HG03108 (cell line): ENCODE results near the gene SETD7.

Source experiments
- ATAC-seq: cut with Tn5 transposase; IDR thresholded peaks from one replicate; pipeline ENCODE4 v1.9.1; 2021; ENCODE audit warnings: moderate library complexity; ENCODE audit not compliant: unreplicated experiment

The SETD7 gene

DNA sequence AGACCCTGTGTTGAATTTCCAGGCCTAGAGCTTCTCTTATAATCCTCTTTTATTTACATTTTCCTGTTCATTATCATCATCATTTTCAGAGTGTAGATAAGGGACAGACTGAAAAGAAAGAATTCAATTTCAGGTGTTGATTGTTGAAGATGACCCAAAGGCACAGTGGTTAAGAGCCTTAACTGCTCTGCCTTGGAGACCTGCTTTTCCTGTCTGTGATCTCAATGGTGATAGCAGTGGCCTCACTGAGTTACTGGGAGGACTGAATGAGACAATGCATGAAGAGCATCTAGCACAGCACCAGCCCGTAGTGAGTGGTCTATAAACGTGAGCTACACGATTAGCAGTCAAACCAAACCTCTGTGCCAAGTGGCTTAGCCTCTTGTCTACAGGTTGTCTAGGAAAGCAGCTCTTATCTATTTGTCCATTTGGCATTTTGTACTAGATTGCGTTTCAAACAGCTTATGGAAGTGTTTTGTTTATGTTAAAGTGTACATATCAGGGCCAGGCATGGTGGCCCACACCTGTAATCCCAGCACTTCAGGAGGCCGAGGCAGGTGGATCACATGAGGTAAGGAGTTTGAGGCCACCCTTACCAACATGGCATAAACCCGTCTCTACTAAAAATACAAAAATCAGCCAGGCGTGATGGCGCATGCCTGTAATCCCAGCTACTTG, 41.5 kb downstream of the SETD7 start:
- ATAC-seq = no peak

DNA sequence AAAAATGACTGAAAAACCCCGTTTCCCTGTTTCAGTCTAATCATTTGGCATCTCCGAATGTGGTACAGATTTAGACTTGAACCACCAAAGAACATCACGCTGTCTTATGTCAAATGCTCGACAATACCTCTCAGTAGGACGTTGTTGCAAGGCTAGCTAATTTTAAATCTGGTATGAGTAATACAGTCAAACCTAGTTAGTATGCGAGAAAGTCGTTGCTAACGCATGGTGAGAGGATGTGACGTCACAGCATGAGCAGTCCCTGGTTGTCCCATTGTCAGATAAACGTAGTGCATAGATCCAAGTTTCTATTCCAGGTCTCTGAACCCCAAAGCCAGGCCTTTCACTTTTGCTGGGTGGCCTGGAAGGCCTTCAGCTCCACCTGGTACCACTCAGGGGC, 44.7 kb downstream of the SETD7 start:
- ATAC-seq = no peak

DNA sequence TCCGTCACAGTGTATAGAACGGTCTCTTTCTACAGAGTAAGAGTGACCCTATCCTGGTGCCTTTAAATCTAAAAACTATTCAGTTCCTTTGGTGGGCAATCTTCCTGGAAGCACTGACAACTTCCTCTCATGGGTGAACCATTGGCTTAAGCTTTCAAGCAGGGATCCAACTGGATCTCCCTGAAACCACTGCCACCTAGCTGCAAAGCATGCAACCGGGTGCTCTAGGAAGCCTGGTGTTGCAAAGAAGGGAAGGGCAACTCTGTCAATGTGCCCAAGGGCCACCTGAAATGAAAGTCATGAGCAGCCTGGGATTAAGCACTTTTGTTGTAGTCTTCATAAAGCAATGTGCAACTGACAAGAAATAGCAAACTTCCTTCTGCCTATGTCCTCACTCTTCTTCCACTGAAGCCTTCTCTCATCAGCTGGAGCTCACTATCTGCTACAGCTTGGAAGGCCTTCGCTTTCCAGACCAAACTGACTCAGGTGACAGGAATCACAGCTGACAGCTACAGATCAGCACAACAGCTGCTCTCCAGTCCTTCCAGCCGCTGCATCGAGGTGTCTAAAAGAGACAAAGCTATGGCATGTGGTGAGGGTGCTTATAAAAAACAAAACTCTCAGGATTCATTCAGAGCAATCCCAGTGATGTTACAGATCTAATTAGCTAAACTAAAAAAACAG, 46.1 kb downstream of the SETD7 start:
- ATAC-seq = no peak

DNA sequence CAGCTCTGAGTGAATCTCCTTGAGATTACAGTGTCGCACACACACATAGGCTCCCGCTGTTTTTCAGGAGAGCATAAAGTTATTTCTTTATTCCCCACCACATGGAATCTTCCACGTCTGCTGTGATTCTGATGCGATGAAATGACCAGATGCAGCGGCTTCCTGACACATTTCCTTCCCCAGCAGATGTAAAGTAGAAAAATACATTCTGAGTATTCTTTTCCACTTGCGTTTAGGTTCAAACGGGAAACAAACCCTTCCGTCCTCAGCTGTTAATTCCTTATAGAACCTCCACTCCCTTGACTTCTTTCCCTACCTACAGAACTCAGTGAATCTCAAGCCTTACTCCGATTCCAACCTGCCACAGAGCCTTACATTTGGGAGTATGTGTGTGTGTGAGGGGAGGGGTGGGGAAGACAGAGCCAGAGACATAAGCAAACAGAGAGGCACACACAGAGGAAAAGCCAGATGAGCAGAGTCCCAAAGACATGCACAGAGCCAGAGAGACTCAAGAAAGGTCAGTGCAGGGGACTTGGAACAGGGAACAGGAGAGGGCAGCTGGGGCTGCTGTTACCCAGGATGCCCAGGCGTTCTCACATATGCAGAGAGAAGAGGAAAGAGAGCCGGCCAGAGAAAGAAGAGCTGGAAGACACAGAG, 47.3 kb downstream of the SETD7 start:
- ATAC-seq = no peak

- no peak for ATAC-seq
Observed at GRCh38 chr4:139506774-139507173, 49.2 kb downstream of the SETD7 start.

- ATAC-seq = no peak
Observed at GRCh38 chr4:139503622-139504166, 52.3 kb downstream of the SETD7 start.

DNA sequence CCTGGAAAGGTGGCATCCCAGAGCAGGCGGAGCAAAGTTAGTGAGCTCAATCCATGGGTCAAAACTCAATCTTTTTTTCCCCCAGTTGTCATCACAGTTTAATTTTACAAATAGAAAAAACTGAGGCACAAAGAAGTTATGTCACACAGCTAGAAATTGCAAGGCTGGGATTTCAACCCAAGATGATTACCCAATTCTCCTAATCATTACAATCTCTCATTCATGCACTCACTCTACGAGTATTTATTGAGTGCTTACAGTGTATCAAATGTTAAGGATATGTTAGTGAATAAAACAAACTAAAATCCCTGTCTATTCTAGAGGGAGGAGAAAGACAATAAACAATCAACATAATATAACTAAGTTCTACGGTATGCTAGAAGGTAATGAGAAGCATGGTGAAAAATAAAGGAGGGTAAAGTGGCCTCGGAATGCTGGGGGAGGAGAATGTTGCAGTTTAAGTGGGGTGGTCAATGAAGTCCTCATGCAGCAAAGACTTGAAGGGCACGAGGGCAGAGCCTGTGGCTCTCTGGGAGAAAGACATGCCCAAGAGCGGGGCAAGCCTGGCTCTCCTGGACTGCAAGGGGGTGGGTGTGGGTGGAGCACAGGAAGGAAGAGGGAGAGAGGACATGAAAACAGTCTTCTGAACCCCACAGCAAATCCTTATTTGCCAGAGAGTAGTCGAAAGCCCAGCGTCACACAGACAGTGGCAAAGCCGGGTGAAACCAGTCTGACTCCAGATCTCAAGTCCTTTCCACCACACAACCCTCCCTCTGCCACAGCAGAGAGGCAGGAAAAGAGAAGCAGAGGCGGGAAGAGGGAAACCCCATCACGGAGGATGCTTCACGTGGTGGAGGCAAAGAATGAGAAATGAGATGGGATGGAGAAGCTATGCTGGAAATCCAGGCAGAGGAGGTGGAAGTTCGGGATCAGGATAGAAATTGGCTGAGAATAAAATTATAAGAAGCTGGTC, 53.8 kb downstream of the SETD7 start:
- ATAC-seq = no peak

- ATAC-seq = no peak
Observed at GRCh38 chr4:139501527-139501926, 54.5 kb downstream of the SETD7 start.

DNA sequence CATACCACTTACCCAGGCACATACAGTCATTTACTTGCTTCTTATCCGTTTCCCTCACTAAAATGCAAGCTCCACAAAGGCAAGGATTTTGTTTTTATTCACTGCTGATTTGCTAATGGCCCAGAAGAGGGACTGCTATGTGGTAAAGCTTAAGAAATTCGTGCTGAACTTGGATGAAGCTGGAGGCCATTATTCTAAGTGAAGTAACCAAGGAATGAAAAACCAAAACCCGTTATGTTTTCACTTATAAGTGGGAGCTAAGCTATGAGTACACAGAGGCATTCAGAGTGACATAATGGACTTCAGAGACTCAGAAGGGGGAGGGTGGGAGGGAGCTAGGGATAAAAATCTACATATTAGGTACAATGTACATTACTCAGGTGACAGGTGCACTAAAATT, 54.9 kb downstream of the SETD7 start:
- no peak for ATAC-seq

GRCh38 chr4:139499186-139499585, 56.8 kb downstream of the SETD7 start:
- no peak for ATAC-seq

GRCh38 chr4:139493176-139493575, 62.8 kb downstream of the SETD7 start:
- ATAC-seq = no peak

- no peak for ATAC-seq
Observed at GRCh38 chr4:139492429-139492828, 63.6 kb downstream of the SETD7 start.

DNA sequence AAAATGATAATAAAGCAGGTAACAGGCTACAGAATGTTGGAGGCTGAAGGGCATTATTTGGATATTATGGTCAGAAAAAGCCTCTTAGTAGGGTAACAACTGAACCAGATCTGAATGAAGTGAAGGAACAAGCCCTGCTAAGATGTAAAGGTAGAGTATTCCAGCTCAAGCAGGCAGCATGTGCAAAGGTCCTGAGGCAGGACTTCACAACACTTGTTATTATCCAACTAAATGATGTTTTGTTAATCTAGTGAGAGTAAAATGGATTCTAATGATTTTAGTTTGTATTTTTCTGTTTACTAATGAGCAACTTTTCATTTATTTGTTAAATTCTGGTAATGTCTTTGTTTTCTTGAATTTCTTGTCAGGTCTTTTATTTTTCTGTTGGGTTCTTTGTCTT, 66.4 kb downstream of the SETD7 start:
- ATAC-seq = no peak

DNA sequence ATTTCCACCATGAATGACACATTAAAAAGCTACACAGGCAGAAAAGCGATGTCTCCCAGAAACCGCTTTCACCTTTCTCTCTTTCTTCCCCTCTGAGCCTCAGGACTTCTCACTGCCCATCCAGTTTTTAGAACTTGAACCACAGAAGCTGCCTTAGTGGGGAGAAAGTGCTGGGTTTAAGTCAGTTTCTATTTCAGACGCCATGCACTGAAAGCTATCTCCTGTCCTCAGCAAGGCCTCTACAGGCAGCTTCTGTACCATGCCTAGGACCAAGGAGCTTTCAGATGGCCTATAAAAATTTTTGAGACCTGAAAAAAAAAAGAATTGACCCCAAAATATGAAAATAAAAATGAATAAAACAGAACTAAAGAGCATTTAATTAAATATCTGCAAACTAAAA, 67.6 kb downstream of the SETD7 start:
- no peak for ATAC-seq

GRCh38 chr4:139484783-139485311, 71.2 kb downstream of the SETD7 start:
- ATAC-seq = no peak

DNA sequence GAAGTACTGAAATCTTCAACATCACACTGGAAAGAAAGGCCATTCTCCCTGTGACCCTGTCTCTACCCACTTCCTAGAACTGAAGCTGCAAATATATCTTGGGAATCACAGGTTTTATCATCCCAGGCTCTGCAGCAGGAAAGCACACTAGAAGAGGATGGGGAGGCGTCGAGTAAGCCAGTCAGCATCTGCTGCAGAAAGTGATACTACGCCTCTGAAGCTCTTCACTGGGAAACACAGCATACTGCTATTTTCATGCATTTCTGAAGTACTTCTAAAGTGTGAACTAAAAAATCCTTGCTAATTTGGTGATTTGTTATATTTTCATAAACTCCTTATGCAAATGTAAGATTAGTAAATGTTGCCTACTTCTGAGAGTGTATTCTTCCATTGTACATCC, 73.0 kb downstream of the SETD7 start:
- no peak for ATAC-seq

DNA sequence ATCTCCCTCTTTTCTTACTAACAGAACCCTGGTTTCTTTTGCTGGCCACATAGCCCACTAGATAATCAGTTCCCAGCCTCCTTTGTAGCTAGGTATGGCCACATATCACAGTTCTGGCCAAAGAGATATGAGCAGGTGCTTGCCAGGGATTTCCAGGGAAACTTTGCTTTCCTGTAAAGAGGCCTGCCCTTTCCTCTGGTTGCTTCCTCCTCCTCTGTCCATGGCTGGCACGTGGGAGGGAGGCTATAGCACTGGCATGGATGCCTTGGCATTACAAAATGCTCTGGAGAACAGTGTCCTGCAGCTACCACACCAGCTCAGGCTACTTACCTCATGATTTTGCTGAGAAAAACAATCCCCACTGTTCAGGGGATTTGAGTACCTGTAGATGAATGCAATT, 74.6 kb downstream of the SETD7 start:
- no peak for ATAC-seq

- no peak for ATAC-seq
Observed at GRCh38 chr4:139476363-139476762, 79.7 kb downstream of the SETD7 start.

DNA sequence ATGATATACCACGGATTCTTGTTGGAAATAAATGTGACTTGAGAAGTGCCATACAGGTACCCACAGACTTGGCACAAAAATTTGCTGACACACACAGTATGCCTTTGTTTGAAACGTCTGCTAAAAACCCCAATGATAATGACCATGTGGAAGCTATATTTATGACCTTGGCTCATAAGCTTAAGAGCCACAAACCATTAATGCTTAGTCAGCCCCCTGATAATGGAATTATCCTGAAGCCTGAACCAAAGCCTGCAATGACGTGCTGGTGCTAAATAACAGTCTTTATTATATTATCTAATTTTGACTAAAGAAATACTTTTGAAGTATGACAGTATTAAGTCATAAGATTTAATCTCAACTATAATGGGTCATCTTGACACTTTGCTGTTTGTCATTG, 83.2 kb downstream of the SETD7 start:
- ATAC-seq = no peak

- peak; percentile 64 for ATAC-seq
Observed at GRCh38 chr4:139470997-139471665, 84.9 kb downstream of the SETD7 start.
